22Rv1 (cell line): Measurements from ENCODE around the gene EFHD2.
"Not testable (repeated sequence)": the region's sequence is repeated elsewhere in the genome, so short reads cannot be mapped to it uniquely, and the experiment has no call there.

Source experiments
- H3K27ac ChIP-seq: fragments of 450-650 bp; 2 replicates; pipeline ENCODE4 v1.5.1; 2017
- CTCF ChIP-seq: fragments of 450-650 bp; IDR thresholded peaks from 2 replicates; pipeline ENCODE4 v1.5.1; 2017; ENCODE audit warnings: mild to moderate bottlenecking
- ZFX ChIP-seq: fragments of 450-650 bp; IDR thresholded peaks from 2 replicates; pipeline ENCODE4 v1.6.1; 2017; ENCODE audit warnings: antibody characterized with exemption, borderline replicate concordance

EFHD2 gene

GRCh38 chr1:15382601-15383518 lies 26.8 kb upstream of the EFHD2 start:
- H3K27ac ChIP-seq = no peak overlapping the region
- TF ChIP-seq CTCF (no peak), ZFX (no peak)

- TF ChIP-seq ZFX = no peak
- no peak for TF ChIP-seq CTCF
- H3K27ac ChIP-seq = no peak overlapping the region
Measured at GRCh38 chr1:15383810-15384209, 25.9 kb upstream of the EFHD2 start.

GRCh38 chr1:15384301-15384901 lies 25.3 kb upstream of the EFHD2 start:
- TF ChIP-seq CTCF (no peak), ZFX (no peak)
- no peak overlapping the region for H3K27ac ChIP-seq

- H3K27ac ChIP-seq = no peak overlapping the region
- TF ChIP-seq CTCF = no peak
- no peak for TF ChIP-seq ZFX
Measured at GRCh38 chr1:15385420-15385819, 24.3 kb upstream of the EFHD2 start.

GRCh38 chr1:15386164-15386749 lies 23.4 kb upstream of the EFHD2 start:
- no peak overlapping the region for H3K27ac ChIP-seq
- TF ChIP-seq ZFX (no peak), CTCF (no peak)

GRCh38 chr1:15388201-15388880 lies 21.3 kb upstream of the EFHD2 start:
- no peak overlapping the region for H3K27ac ChIP-seq
- TF ChIP-seq ZFX (no peak), CTCF (no peak)

GRCh38 chr1:15389828-15390227 lies 19.9 kb upstream of the EFHD2 start:
- H3K27ac ChIP-seq = not testable (repeated sequence)
